ENCODE results near the gene ALLC.
"Not testable (repeated sequence)": the region's sequence is repeated elsewhere in the genome, so short reads cannot be mapped to it uniquely, and the experiment has no call there.

The ALLC gene

DNA sequence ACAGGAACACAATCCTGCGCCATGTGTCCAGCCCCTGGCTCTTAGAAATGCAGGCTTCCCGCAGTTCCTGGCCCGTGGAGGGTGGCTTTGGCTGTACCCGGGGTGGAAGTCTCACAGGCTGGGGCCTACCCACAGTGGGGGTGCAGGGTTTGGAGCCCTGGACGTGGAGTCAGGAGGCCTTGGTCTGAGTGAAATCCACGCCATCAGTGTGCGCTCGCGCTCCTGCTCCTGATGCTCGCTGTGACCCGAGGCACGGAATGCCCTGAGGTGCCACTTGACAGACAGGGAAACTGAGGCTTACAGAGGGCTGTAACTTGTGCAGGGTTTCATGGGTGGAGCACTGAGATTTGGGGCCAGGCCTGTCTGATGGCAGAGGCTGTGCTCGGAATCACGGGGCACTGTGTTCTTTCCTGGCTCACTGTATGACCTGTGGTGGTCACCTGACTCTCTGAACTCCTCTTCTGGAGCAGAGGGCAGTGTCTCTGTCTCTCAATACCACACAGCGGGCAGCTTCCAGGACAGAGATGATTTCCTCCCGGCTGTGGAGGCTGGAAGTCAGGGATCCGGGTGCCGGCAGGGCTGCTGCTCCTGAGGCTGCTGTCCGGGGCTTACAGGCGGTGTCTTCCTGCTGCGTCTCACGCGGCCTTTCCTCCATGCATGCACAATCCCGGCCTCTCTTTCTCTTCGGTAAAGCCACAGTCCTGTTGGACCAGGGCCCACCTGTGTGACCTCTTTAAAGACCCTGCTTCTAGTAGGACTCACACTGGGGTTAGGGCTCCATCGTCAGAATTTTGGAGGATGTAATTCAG lies 25.9 kb upstream of the ALLC start:
- peaks cover 4% of the 10 kb centered on the region for H3K27me3 Mint-ChIP-seq

DNA sequence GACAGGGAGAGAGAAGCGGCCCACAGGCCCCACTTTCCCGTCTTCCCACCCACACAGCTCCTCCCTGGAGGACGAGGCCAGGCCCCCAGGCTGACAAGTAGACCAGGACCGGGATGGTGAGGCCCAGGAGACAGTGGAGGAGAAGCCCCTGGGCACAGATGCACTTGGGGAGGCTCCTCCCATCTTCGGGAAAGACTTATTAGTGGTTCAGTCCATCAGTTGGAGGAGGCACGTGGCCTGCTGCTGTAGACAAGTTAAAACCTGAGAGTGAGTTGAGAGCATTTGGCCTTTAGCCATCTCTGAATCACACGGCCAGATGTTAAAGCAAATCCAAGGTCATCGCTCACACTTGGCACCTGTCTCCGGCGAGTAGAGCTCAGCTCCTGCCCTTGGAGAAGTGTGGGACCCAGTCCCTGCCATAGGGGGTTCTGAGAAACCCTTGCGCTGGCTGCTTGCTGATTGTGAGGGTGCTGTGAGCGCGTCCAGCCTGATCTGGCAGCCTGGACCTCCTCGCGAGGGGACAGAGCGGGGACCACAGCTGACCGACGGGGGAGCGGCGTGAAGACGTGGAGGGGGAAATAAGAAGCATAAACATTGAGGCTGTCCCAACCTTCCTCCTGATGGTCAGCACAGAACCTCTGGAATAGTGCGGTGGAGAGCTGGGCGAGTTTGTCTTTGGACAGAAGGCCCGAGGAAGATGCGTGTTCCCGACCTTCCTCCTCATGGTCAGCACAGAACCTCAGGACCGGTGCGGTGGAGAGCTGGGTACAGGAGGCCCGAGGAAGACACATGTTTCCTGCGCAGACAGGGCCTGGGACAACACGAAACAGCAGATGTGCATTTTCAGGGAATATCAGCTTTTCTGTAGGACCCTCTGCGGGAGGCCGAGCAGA lies 24.7 kb upstream of the ALLC start:
- H3K9me3 Mint-ChIP-seq, result no peaks in the 10 kb centered on the region
- no peak overlapping the region for H3K27ac Mint-ChIP-seq
- H3K36me3 Mint-ChIP-seq, result no peaks in the 10 kb centered on the region
- DNase-seq, result no peak
- no peaks in the 10 kb centered on the region for H3K4me1 Mint-ChIP-seq
- no peak overlapping the region for H3K4me3 Mint-ChIP-seq
- CTCF ChIA-PET, result no interaction called here
- peaks cover 4% of the 10 kb centered on the region for H3K27me3 Mint-ChIP-seq

More for the DNA sequence above, 25.9 kb upstream of the ALLC start:
- CTCF ChIA-PET, result no interaction called here
- no peak for DNase-seq
- Mint-ChIP-seq H3K9me3 (no peaks in the 10 kb centered on the region), H3K27ac (no peak overlapping the region), H3K36me3 (no peaks in the 10 kb centered on the region), H3K4me3 (no peak overlapping the region), H3K4me1 (no peaks in the 10 kb centered on the region)

DNA sequence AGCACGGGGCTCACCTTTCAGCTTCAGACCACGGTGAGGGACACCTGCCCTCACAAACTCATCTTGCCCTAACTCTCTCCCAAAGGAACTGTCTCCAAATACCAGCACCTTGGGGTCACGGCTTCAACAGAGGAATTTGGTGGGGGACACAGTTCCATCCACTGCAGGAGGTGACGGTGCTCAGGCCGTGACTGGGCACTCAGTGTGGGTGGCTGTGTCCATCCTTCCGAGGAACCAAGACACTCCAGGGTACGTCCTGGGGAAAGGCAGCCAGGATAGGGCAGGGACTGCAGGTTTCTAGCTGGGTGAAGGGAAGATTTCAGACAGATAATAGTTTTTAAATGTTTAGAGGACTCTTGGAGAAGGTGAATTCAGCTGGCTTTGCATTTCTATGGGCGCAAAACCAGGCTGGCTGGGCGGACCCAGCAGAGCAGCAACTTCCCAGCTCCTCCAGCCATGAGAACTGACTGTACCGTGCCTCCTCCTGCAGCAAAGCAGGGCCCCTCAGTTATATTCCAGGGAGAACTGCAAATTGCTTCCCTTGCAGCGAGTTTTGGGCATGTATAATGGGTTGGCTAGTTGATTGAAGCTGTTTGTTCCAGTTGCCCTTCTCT lies 23.9 kb upstream of the ALLC start:
- Mint-ChIP-seq H3K4me3 (no peak overlapping the region), H3K4me1 (no peaks in the 10 kb centered on the region), H3K36me3 (no peaks in the 10 kb centered on the region), H3K27me3 (peaks cover 4% of the 10 kb centered on the region), H3K9me3 (no peaks in the 10 kb centered on the region), H3K27ac (no peak overlapping the region)
- no peak for DNase-seq
- CTCF ChIA-PET, result no interaction called here

DNA sequence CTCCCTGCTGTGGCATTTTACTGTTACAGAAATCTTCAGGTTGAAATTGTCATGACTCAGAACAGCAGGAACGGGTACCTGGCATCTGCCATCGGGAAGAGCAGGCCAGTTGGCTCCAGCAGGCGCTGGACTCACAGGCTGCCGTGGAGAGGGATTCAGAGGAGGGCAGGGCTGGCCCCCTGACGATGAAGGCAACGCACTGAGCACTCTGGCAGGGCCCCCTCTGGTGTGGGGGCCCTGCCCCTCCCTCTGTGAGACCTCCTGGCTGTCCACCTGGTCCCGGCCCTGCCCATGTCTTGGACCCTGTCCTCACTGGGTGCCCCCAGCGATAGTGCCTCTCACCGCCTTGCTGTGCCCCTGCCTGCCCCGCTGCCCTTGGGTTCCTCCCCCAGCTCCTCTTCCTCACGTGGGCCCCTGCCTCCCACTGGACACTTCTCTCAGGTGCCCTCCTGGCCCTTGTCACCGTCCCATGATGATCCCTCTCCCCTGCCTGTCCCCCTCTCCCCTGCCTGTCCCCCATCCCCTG lies 23.3 kb upstream of the ALLC start:
- Mint-ChIP-seq H3K27ac (no peak overlapping the region), H3K4me3 (no peak overlapping the region), H3K27me3 (peaks cover 4% of the 10 kb centered on the region), H3K36me3 (no peaks in the 10 kb centered on the region), H3K4me1 (no peaks in the 10 kb centered on the region), H3K9me3 (no peaks in the 10 kb centered on the region)
- DNase-seq, result no peak
- CTCF ChIA-PET, result no interaction called here

DNA sequence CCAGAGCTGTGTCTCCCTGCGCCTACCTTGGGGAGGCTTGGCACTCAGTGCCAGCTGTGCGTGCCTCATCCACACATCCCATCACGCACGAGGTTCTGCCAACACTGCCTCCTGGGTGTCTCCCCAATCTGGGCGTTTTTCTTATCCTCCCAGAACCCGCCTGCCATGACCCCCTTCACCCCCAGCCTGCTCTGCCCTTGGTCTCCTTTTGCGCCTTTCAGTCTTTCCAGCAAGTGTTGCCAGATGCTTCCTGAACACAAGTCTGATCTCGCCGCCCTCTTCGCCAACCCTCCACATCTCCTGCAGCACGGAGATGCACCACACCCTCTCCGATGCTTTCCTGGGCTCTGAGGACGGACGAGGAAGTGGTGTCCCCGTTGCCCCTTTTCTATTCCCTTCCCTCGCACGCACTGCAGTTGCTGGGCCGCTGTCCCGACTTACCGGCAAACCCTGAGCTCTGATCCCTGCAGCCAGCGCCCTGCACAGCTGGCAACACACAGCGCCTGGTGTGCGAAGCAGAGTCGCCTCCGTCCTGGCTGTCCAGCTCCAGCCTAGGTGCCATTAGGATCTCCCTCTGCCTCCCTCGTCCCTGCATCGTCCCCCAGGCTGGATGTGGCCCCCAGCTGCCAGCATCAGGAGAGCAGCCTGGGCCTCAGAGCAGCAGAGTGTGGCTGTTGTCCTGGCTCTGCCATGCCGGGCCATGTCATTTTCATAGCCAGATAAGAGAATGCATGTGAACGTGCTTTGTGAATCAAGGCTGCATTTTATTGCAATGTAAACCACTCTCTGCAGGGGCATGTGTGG lies 22.6 kb upstream of the ALLC start:
- Mint-ChIP-seq H3K9me3 (no peaks in the 10 kb centered on the region), H3K27me3 (peaks cover 4% of the 10 kb centered on the region), H3K4me3 (no peak overlapping the region), H3K36me3 (no peaks in the 10 kb centered on the region), H3K4me1 (no peaks in the 10 kb centered on the region), H3K27ac (no peak overlapping the region)
- CTCF ChIA-PET, result interaction anchor here (1.1 kb wide), 1 partner anchor 15 kb away, joined by 3 read pairs; no protein-coding TSS in a partner anchor
- DNase-seq, result no peak

DNA sequence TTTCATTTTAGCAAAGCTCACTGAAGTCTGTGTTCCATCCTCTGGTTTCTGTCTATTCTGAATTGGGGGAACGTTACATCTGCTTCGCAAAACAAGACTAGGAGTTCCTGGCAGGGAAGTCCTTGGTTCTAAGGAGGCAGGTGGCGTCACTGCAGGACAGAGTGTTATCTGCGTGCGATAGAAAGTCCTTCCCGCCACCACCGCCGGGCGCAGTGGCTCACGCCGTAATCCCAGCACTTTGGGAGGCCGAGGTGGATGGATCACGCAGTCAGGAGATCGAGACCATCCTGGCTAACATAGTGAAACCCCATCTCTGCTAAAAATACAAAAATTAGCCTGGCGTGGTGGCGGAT lies 22.0 kb upstream of the ALLC start:
- DNase-seq, H3K4me1 Mint-ChIP-seq, H3K9me3 Mint-ChIP-seq, H3K27me3 Mint-ChIP-seq, H3K36me3 Mint-ChIP-seq, H3K4me3 Mint-ChIP-seq, H3K27ac Mint-ChIP-seq: not testable (repeated sequence)
- CTCF ChIA-PET, result interaction anchor here (1.1 kb wide), 1 partner anchor 14 kb away, joined by 3 read pairs; no protein-coding TSS in a partner anchor

DNA sequence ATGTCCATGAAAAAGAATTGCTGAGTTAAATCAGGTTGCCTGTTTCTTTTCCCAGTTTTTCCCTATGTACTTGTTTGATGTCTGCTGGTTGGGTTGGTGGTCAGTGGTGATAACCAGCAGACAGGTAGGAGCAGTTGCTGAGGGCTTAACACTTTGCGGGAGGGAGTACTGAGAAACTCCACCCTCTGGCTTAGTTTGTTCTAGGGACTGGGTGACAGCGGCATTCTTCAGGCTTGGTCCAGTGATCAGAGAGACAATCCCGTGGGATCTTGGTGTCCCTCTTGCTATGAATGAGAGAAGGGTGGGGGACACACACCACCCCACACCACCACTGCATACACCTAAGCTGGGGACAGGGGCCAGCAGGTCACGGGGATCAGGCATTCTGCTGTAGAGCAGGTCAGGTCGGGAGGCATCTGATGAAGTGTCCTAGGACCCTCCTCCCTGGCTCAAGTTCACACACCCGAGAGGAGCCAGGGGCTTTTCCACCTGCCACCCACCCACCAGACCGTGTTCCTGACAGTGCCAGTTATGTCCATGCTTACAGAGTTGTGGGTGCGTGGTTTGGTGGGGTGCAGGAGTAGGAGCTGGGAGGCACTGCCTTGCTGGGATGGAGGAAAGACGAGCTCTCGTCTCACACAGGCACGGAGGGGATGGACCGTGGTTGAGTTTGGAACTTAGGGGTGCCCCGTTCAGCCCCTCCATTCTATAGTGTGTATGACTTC lies 21.3 kb upstream of the ALLC start:
- no peak for DNase-seq
- no peak overlapping the region for H3K4me3 Mint-ChIP-seq
- H3K4me1 Mint-ChIP-seq, result no peaks in the 10 kb centered on the region
- CTCF ChIA-PET, result no interaction called here
- H3K36me3 Mint-ChIP-seq, result no peaks in the 10 kb centered on the region
- peaks cover 4% of the 10 kb centered on the region for H3K27me3 Mint-ChIP-seq
- no peaks in the 10 kb centered on the region for H3K9me3 Mint-ChIP-seq
- no peak overlapping the region for H3K27ac Mint-ChIP-seq

DNA sequence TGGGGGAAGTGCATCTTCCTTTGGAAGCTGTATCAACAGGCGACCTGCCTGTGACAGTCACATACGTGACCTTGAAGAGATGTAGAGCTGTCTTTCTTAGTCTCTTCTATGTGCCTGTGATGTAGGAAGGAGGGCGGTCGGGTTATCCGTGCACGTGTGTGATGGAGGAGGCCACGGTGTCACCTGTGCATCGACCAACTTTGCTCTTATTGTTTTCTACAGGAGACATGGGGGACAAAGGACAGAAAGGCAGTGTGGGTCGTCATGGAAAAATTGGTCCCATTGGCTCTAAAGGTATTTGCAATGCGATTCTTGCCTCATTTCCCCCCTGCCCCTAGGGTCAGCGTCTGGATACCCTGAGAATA lies 20.7 kb upstream of the ALLC start:
- no peak for DNase-seq
- no peak overlapping the region for H3K27ac Mint-ChIP-seq
- H3K4me3 Mint-ChIP-seq, result no peak overlapping the region
- CTCF ChIA-PET, result no interaction called here
- H3K9me3 Mint-ChIP-seq, result no peaks in the 10 kb centered on the region
- H3K4me1 Mint-ChIP-seq, result no peaks in the 10 kb centered on the region
- no peaks in the 10 kb centered on the region for H3K36me3 Mint-ChIP-seq
- H3K27me3 Mint-ChIP-seq, result peaks cover 4% of the 10 kb centered on the region

DNA sequence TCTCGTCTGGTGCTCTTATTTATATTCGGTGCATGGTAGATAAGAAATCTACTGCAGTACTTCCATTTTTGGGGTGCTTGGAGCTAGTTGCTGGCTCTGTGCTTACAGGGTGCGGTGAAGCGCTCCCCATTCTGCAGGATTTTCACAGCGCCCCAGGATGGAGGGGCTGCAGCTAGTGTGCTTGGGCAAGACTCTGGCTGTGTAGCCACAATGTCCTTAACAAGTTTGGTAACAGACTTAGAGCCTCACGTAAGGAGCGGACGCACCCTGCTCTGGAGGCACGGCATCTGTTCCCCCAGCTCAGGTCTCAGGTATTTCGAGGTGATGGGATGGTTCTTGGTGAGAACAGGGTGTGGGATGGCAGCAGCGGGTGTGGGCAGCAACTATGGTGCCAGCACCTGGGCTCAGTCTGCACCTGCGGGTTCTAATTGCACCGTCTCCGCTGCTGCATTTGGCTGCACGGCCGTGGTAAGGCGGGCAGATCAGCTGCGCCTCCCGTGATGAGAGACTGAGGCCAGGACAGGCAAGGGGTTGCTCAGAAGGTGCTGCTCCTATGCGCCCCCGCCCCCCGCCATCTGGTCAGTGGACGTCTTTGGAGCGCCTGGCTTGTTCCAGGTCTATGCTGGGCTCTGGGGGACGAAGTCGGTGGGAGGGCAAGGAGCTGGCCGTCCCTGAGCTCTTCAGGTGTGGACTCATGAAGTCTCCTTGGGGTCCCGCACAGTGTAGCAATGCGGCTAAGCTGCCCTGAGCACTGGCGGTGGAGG lies 20.1 kb upstream of the ALLC start:
- H3K4me1 Mint-ChIP-seq, result no peaks in the 10 kb centered on the region
- no peak overlapping the region for H3K27ac Mint-ChIP-seq
- H3K4me3 Mint-ChIP-seq, result no peak overlapping the region
- no peaks in the 10 kb centered on the region for H3K36me3 Mint-ChIP-seq
- no peaks in the 10 kb centered on the region for H3K9me3 Mint-ChIP-seq
- DNase-seq, result no peak
- peaks cover 4% of the 10 kb centered on the region for H3K27me3 Mint-ChIP-seq
- CTCF ChIA-PET, result no interaction called here

DNA sequence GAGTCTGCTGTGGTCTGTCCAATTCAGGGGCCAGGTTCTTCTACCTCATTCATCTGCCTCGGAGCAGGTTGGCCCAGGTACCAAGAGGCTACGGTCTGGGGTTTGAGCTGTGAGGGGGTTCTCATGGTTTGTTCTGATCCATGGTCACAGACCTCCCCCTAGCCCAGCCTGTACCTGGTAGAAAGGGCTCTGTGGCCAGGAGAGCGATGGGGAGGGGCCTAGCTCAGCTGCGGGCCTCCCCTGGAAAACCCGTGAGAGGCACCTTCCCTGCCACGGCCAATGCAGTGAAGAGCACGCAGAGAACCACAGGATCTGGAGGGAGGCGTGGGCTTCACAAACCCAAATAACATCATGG lies 19.6 kb upstream of the ALLC start:
- CTCF ChIA-PET, result no interaction called here
- Mint-ChIP-seq H3K27me3 (peaks cover 1% of the 10 kb centered on the region), H3K36me3 (no peaks in the 10 kb centered on the region), H3K27ac (no peak overlapping the region), H3K4me1 (no peaks in the 10 kb centered on the region), H3K4me3 (no peak overlapping the region), H3K9me3 (no peaks in the 10 kb centered on the region)
- DNase-seq, result no peak

DNA sequence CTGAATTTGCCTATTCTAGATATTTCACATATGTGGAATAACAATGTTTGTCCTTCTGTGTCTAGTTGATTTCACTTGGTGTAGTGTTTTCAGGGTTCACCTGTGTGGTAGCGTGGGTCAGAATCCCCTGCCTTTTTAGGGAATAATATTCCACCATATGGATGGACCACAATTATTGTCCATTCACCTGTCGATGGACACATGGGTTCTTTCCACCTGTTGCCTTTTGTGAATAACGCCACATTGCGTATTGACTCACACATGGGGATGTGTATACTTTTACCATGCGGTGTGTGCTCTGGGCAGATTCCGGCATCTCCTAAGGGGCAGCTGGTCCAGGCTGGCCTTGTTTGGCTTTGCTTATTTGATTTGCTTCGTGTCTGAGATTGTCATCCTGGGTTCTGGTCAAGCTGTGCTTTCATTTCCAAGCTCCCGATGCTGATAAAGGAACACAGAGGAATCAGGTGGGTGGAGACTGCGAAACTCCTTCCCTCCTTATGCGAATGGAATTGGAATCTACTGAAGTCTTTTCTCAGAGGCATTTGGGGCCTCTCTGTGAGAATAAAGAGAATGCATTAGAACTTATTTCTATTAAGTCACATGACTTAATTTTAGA lies 18.9 kb upstream of the ALLC start:
- DNase-seq, result no peak
- no peaks in the 10 kb centered on the region for H3K4me1 Mint-ChIP-seq
- H3K9me3 Mint-ChIP-seq, result no peaks in the 10 kb centered on the region
- no peak overlapping the region for H3K4me3 Mint-ChIP-seq
- H3K27me3 Mint-ChIP-seq, result no peaks in the 10 kb centered on the region
- CTCF ChIA-PET, result no interaction called here
- no peak overlapping the region for H3K27ac Mint-ChIP-seq
- no peaks in the 10 kb centered on the region for H3K36me3 Mint-ChIP-seq

DNA sequence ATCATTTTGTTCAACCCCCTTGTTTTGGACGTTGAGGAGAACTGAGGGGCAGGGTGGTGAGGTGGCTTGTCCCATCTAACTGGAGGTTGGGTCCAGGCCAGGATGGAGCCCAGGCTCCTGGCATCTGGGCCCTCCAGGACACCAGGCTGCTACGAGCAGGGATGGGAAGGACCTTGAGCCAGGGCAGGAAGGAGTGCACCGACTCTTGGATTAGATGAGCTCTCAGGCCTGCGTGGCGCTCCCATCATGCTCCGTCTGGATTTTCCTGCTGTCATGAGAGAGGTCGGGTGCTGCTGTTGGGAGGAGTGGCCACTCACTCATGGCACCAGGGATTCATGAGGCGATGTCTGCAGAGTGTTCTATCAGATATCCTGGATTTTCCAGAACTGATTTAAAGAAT lies 18.3 kb upstream of the ALLC start:
- CTCF ChIA-PET, result no interaction called here
- no peak for DNase-seq
- Mint-ChIP-seq H3K9me3 (no peaks in the 10 kb centered on the region), H3K4me1 (no peaks in the 10 kb centered on the region), H3K36me3 (no peaks in the 10 kb centered on the region), H3K27me3 (no peaks in the 10 kb centered on the region), H3K27ac (no peak overlapping the region), H3K4me3 (no peak overlapping the region)

DNA sequence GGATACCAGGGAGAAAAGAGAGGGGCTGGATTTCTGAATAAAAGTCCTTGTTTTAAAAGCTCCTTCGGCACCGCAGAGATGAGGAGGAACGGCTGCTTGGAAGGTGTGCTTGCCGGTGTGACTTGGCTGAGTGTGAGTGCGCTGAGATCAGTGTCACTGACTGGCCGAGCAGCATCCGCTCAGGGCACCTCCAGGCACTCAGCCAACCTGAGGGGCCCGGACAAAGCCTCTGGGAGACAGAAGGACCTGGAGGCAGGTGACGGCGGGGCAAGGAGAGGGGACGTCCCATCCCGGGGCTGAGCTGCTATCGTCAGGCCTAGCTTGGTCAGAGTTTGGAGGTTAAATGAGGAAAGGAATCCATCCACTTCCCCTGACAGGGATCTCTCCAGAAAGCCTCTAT lies 16.8 kb upstream of the ALLC start:
- Mint-ChIP-seq H3K4me1 (no peaks in the 10 kb centered on the region), H3K36me3 (no peaks in the 10 kb centered on the region), H3K9me3 (no peaks in the 10 kb centered on the region), H3K27ac (no peak overlapping the region), H3K27me3 (no peaks in the 10 kb centered on the region), H3K4me3 (no peak overlapping the region)
- DNase-seq, result no peak
- CTCF ChIA-PET, result no interaction called here

Data from activated naive CD4-positive, alpha-beta T cell treated with anti-CD3 and anti-CD28 coated beads, Interleukin-2, amount 10 ng/mL, durations not matched to agents 7 days and 5 days (primary cell).